ENCODE measurements around the gene PBX4.
"Not testable (repeated sequence)": the region's sequence is repeated elsewhere in the genome, so short reads cannot be mapped to it uniquely, and the experiment has no call there.

PBX4 gene

GRCh38 chr19:19618219-19619051, at the start of gene PBX4:
PBX4 (minus strand) TSS chr19:19618687; CDS start chr19:19618629, 58 bp downstream.
- H3K9me3 Mint-ChIP-seq = no peaks in the 10 kb centered on the region
- peak within 1 kb of the TSS; percentile 88 for H3K4me3 Mint-ChIP-seq
- H3K4me1 Mint-ChIP-seq = peaks cover 47% of the 10 kb centered on the region
- H3K27ac Mint-ChIP-seq = peak within 1 kb of the TSS; percentile 82
- DNase-seq (peak; percentile 99), ATAC-seq (peak; percentile 94)
- no peaks in the 10 kb centered on the region for H3K36me3 Mint-ChIP-seq (ENCODE audit: low read depth)
- no peaks in the 10 kb centered on the region for H3K27me3 Mint-ChIP-seq

- peaks cover 22% of the 10 kb centered on the region for H3K36me3 Mint-ChIP-seq (ENCODE audit: low read depth)
- not testable (repeated sequence) for H3K27ac Mint-ChIP-seq, DNase-seq, ATAC-seq, H3K9me3 Mint-ChIP-seq, H3K4me3 Mint-ChIP-seq, H3K27me3 Mint-ChIP-seq
- peaks cover 42% of the 10 kb centered on the region for H3K4me1 Mint-ChIP-seq
These were observed 47.0 kb upstream of the PBX4 start for GRCh38 chr19:19665420-19665948.

DNA sequence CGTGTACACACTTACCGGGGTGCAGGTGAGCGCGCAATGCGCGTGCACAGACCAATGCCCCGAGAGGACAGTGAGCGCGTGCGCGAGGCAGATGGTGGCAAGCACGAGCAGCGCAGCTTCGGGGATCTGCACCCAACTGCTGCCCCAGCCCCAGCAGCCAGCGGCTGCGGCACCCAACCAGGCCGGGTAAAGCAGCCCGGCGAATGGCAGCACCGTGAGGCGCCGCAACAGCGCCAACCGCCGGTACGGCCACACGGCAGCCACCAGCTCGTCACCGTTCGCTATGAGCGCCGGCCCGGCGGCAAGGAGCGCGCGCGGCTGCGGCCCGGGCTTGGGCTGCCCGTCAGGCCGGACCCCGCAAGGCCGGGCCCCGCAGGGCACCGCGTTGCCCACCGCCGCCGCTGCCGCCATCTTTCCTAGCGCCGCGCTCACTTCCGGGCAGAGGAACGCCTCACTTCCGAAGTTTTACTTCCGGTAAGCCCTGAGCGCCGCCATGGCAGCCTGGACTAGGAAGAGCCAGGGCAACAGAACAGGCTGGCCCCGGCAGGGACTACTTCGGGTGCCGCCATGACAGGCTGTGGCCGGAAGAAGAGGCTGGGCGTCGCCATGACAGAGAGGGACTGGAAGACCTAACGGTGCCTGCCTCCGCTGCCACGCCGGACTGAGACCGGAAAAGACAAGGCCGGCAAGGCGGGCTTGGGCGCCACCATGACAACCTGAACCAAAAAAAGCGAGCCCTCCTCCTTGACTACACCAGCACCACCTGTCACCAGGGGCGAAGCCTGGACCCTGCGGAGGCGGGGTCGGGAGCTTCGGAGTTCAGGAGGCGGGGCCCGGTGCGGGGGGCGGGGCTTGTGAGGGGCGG, 45.0 kb upstream of the PBX4 start, which contains the start of gene ATP13A1:
Gene ATP13A1 (minus strand): TSS at position 421 of the 865 bp plus-strand sequence. CDS start 10 bp downstream, at position 411.
- DNase-seq (peak; percentile 89), ATAC-seq (peak; percentile 80)
- H3K4me1 Mint-ChIP-seq = peaks cover 35% of the 10 kb centered on the region
- H3K4me3 Mint-ChIP-seq = peak within 1 kb of the TSS; percentile 95
- H3K27me3 Mint-ChIP-seq = no peaks in the 10 kb centered on the region
- peaks cover 23% of the 10 kb centered on the region for H3K36me3 Mint-ChIP-seq (ENCODE audit: low read depth)
- H3K9me3 Mint-ChIP-seq = no peaks in the 10 kb centered on the region
- peak within 1 kb of the TSS; percentile 99 for H3K27ac Mint-ChIP-seq

- H3K4me1 Mint-ChIP-seq = peaks cover 29% of the 10 kb centered on the region
- DNase-seq (no peak), ATAC-seq (no peak)
- no peaks in the 10 kb centered on the region for H3K27me3 Mint-ChIP-seq
- H3K4me3 Mint-ChIP-seq = peak overlapping the region; percentile 95
- peaks cover 28% of the 10 kb centered on the region for H3K36me3 Mint-ChIP-seq (ENCODE audit: low read depth)
- peak overlapping the region; percentile 94 for H3K27ac Mint-ChIP-seq
- H3K9me3 Mint-ChIP-seq = no peaks in the 10 kb centered on the region
These were observed 44.4 kb upstream of the PBX4 start for GRCh38 chr19:19662871-19663255.

DNA sequence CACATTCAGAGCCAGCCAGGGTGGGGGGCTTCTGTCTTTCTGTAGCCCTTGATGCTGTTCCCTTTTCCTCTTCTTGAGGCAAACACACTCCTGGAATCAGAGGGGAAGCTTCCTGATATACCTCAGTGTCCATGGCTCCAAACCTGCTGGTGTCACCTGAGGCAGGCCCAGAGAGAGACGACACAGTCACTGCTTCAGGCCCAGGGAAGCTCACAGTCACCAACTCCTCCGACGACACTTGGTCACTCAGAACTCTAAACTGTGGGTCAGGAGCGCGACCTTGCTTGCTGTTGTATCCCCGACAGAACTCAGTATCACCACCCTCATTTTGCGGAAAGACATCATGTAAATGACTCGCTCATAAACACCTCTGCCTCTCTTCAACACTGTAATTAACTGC, 43.9 kb upstream of the PBX4 start:
- H3K27me3 Mint-ChIP-seq = no peaks in the 10 kb centered on the region
- no peak for DNase-seq
- peaks cover 29% of the 10 kb centered on the region for H3K36me3 Mint-ChIP-seq (ENCODE audit: low read depth)
- peak overlapping the region; percentile 95 for H3K4me3 Mint-ChIP-seq
- peak overlapping the region; percentile 94 for H3K27ac Mint-ChIP-seq
- H3K9me3 Mint-ChIP-seq = no peaks in the 10 kb centered on the region
- H3K4me1 Mint-ChIP-seq = peaks cover 23% of the 10 kb centered on the region
- no peak for ATAC-seq

DNA sequence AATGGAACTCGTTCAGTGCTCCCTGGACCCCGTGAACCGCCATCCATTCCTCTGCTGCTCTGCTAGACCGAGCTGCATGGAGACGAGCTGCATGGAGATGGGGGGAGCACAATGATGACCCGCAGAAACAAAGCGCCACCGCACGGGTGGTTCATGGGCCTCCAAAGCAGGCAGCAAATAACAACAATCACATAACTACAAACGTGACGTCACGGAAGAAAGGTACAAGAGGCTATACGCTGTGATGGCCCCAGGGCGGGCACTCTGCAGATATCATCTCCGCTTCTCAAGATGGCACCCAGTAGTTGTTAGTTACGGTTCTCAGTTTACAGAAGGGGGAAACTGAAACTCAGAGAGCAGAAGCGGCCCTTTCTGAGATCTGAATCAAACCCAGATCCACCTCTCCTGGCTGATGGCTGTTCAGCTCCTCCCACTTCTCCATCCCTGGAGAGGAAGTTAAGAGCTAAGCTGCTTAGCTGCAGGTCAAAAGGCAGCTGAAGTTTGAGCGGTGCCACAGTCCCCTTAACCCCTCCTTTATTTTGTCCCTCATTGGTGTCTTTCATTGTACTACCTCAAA, 43.3 kb upstream of the PBX4 start:
- Mint-ChIP-seq H3K9me3 (no peaks in the 10 kb centered on the region), H3K36me3 (ENCODE audit: low read depth) (peaks cover 30% of the 10 kb centered on the region), H3K27ac (peak overlapping the region; percentile 94), H3K4me3 (peak overlapping the region; percentile 95), H3K27me3 (no peaks in the 10 kb centered on the region), H3K4me1 (peaks cover 21% of the 10 kb centered on the region)
- ATAC-seq = peak; percentile 20
- DNase-seq = peak; percentile 27

DNA sequence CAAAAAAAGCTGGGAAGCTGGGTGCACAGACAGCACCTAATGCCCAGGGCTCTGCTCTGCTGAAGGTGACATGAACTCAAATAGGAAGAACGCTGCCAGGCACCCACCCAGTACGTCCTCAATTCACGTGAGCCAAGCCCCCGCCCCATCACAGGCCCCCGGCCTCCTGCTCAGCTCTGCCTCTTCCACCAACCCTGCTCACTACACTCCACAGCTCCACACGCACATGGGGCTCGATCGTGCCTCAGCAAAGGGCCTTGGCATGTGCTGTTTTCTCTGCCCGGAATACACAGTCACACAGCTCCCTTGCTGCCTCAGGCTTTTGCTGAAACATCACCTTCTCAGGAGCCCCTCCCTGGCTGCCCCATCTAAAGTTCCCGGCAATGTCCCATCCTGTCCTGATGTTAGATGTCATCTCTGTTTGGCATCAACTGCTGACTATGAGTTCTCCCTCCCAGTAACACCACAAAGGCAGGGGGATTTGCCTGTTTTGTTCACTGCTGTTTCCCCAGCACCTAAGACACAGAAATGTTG, 42.7 kb upstream of the PBX4 start:
- peak overlapping the region; percentile 94 for H3K27ac Mint-ChIP-seq
- H3K4me3 Mint-ChIP-seq = peak overlapping the region; percentile 95
- DNase-seq (no peak), ATAC-seq (no peak)
- peaks cover 18% of the 10 kb centered on the region for H3K4me1 Mint-ChIP-seq
- H3K27me3 Mint-ChIP-seq = no peaks in the 10 kb centered on the region
- peaks cover 32% of the 10 kb centered on the region for H3K36me3 Mint-ChIP-seq (ENCODE audit: low read depth)
- no peaks in the 10 kb centered on the region for H3K9me3 Mint-ChIP-seq

DNA sequence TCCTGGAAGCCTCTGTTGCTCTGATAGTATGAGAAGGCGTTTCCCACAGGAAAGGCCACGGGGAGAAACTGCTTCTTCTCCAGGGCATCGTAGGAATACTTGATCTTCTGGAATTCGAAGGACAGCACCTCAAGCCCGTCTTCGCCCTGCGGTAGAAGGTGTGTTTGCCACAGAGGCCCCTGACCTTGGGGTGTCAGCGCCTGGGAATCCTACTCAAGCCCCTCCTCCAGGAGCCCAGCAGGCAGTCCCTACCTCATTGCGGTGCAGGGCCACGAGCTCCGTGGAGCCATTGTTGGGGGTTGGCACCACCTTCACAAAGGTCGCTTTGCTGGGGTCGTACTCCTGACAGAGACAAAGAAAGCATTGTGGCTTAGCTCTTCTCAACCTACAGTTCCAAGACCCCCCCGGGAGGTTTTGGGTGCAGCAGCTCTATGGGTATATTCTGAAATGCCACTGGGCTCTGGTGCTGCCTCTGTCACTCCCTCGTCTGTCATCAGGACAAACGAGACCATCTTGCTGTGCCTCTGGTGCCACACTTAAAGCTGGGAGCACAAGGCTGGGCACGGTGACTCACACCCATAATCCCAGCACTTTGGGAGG, 41.3 kb upstream of the PBX4 start:
- peaks cover 18% of the 10 kb centered on the region for H3K4me1 Mint-ChIP-seq
- H3K36me3 Mint-ChIP-seq (ENCODE audit: low read depth) = peaks cover 38% of the 10 kb centered on the region
- no peaks in the 10 kb centered on the region for H3K9me3 Mint-ChIP-seq
- H3K4me3 Mint-ChIP-seq = no peak overlapping the region
- ATAC-seq (no peak), DNase-seq (no peak)
- no peak overlapping the region for H3K27ac Mint-ChIP-seq
- H3K27me3 Mint-ChIP-seq = no peaks in the 10 kb centered on the region

DNA sequence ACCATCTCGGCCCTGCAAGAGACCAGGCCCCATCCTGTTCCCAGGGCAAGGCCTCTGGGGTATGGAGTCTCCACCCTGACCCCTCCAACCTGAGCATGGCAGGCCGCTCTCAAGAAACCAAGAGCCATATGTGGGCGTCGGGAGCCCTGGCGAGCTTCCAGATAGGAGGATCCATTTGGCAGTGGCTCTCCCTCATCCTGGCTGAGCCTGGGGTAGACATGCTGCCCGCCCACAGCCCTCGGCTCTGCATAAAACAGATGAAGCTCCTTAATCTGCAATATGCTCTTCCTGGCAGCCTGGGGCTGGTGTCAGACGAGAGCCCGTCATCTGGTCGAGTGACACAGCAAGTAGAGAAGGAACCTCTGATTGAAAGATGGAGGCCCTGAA, 38.9 kb upstream of the PBX4 start:
- H3K4me3 Mint-ChIP-seq = no peak overlapping the region
- H3K4me1 Mint-ChIP-seq = peaks cover 13% of the 10 kb centered on the region
- no peaks in the 10 kb centered on the region for H3K9me3 Mint-ChIP-seq
- peaks cover 46% of the 10 kb centered on the region for H3K36me3 Mint-ChIP-seq (ENCODE audit: low read depth)
- H3K27me3 Mint-ChIP-seq = no peaks in the 10 kb centered on the region
- no peak for ATAC-seq
- H3K27ac Mint-ChIP-seq = no peak overlapping the region
- no peak for DNase-seq

DNA sequence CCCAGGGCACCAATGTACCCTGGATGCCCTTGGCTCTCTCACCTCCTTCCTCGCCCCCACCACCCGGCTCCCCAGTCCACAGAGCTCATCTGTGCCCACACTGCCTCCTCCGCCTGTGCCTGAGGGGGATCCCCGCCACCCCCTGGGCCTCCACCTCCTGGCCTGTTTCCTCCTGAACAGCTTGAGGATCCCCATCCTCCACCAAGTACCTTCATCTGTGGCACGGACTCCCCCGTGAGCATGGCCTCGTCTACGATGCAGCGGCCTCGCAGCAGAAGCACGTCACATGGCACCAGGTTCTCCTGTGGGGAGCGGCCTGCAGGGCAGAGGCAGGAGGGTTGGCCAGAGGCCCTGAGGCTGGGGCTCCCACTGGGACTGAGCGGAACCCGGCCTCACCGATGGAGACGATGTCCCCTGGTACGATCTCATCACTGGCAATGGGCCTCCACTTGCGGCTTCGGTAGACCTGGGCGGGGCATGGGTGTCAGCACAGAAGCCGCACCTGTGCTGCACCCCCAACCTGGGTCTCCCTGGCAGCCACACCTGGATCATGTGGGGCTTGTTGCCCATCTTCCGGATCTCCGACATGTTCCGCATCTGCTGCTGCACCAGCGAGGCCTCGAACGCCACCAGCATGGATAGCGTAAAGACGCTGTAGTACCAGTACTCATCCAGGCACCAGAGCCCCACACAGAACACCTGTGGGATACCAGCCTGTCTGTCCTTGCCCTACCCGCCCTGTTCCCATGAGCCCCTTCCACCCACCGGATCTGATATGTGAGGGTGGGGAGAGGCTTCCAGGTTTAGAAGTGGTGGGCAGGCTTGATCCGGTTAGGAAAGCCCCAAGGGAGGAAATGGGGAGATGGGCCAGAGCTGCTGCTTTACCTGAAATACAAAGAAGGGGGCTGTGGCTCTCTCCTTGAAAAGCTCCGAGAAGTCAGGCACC, 38.2 kb upstream of the PBX4 start:
- H3K36me3 Mint-ChIP-seq (ENCODE audit: low read depth) = peaks cover 43% of the 10 kb centered on the region
- DNase-seq = no peak
- peaks cover 6% of the 10 kb centered on the region for H3K4me1 Mint-ChIP-seq
- H3K9me3 Mint-ChIP-seq = no peaks in the 10 kb centered on the region
- ATAC-seq = no peak
- H3K27ac Mint-ChIP-seq = no peak overlapping the region
- H3K27me3 Mint-ChIP-seq = no peaks in the 10 kb centered on the region
- H3K4me3 Mint-ChIP-seq = no peak overlapping the region

DNA sequence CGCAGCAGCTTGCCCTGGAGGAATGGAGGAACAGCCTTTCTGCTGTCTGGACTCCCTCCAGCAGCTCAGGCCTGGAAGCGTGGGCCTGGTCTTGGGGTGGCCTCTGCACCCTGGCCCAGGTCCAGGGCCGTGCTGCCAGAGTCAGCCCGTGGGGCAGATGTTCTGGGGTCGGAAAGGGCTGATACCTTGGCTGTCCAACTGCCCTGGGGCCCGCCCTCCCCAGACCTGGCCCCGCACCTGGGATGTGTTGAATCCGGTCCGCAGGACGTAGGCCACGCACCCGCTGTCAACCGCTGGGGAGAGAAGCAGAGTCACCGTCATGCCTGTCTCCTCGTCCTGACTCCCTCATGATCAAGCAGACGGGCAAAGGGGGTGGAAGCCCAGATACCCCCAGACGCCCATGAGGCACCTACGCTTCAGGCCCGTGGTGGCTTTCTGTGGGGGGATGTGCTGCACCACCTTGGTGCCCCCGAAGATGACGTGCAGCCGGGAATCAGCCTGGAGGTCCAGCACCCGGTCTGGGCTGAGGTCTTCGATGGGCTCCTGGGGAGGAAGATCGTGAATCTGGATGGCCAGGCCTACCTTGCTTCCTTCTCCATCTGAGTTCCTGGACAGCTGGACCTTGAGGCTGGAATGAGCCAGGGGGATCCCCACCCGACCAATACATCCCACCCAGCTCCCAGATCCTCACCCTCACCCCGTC, 37.3 kb upstream of the PBX4 start:
- Mint-ChIP-seq H3K9me3 (no peaks in the 10 kb centered on the region), H3K27me3 (no peaks in the 10 kb centered on the region), H3K27ac (no peak overlapping the region), H3K4me3 (no peak overlapping the region), H3K4me1 (no peaks in the 10 kb centered on the region), H3K36me3 (ENCODE audit: low read depth) (peaks cover 44% of the 10 kb centered on the region)
- ATAC-seq (no peak), DNase-seq (no peak)

- no peak for DNase-seq
- Mint-ChIP-seq H3K27me3 (no peaks in the 10 kb centered on the region), H3K4me1 (no peaks in the 10 kb centered on the region), H3K4me3 (no peak overlapping the region), H3K27ac (no peak overlapping the region), H3K9me3 (no peaks in the 10 kb centered on the region), H3K36me3 (ENCODE audit: low read depth) (peaks cover 48% of the 10 kb centered on the region)
- no peak for ATAC-seq
These were observed 36.6 kb upstream of the PBX4 start for GRCh38 chr19:19655051-19655594.

Measured in activated naive CD8-positive, alpha-beta T cell treated with anti-CD3 and anti-CD28 coated beads, Interleukin-2, amount 50 U/mL, for 24 hours (primary cell).